H9 (cell line): Measurements from ENCODE around the gene CHST1. TPM values are rescaled to one million over a fixed set of nuclear protein-coding genes. Genes with fewer than 3 reads are reported as not detected.

Source experiments
- DNase-seq: peaks from one replicate; pipeline ENCODE4 v3.0.0-alpha.2; 2017
- H2AFZ ChIP-seq: one replicate; pipeline ENCODE4 v1.6.1; 2013; ENCODE audit warnings: mild to moderate bottlenecking, low read length, control low read depth, moderate library complexity
- H2AK5ac ChIP-seq: 2 replicates; pipeline ENCODE4 v1.6.1; 2013; ENCODE audit warnings: low read length, control low read depth, mixed read lengths; ENCODE audit not compliant: insufficient read length
- H2BK120ac ChIP-seq: one replicate; pipeline ENCODE4 v1.6.1; 2013; ENCODE audit warnings: low read depth, mild to moderate bottlenecking, low read length, control low read depth, inconsistent platforms; ENCODE audit not compliant: poor library complexity, severe bottlenecking
- H2BK12ac ChIP-seq: 2 replicates; pipeline ENCODE4 v1.6.1; 2013; ENCODE audit warnings: low read length, control low read depth, mixed read lengths, low read depth; ENCODE audit not compliant: insufficient read length
- H2BK15ac ChIP-seq: 2 replicates; pipeline ENCODE4 v1.6.1; 2013; ENCODE audit warnings: low read depth, low read length, control low read depth
- H2BK20ac ChIP-seq: one replicate; pipeline ENCODE4 v1.6.1; 2013; ENCODE audit warnings: low read depth, mild to moderate bottlenecking, low read length, control low read depth, inconsistent platforms; ENCODE audit not compliant: poor library complexity, severe bottlenecking
- H2BK5ac ChIP-seq: 2 replicates; pipeline ENCODE4 v1.6.1; 2013; ENCODE audit warnings: low read length, control low read depth, mixed read lengths; ENCODE audit not compliant: insufficient read length
- H3K14ac ChIP-seq: 2 replicates; pipeline ENCODE4 v1.6.1; 2013; ENCODE audit warnings: low read length, control low read depth; ENCODE audit not compliant: insufficient read depth
- H3K18ac ChIP-seq: 2 replicates; pipeline ENCODE4 v1.6.1; 2013; ENCODE audit warnings: low read depth, mild to moderate bottlenecking, mixed read lengths, low read length, control low read depth; ENCODE audit not compliant: insufficient read length
- H3K23ac ChIP-seq: 2 replicates; pipeline ENCODE4 v1.6.1; 2013; ENCODE audit warnings: low read length, control low read depth, mixed read lengths, low read depth; ENCODE audit not compliant: insufficient read length
- H3K23me2 ChIP-seq: 2 replicates; pipeline ENCODE4 v1.6.1; 2013; ENCODE audit warnings: low read depth, mild to moderate bottlenecking, mixed read lengths, low read length, control low read depth; ENCODE audit not compliant: insufficient read length, poor library complexity, severe bottlenecking
- H3K27ac ChIP-seq: 2 replicates; pipeline ENCODE4 v1.5.1; 2013; ENCODE audit warnings: low read length, control low read depth, mixed read lengths, low read depth; ENCODE audit not compliant: insufficient read length
- H3K27me3 ChIP-seq: 2 replicates; pipeline ENCODE4 v1.6.1; 2013; ENCODE audit warnings: low read length, control low read depth, inconsistent platforms; ENCODE audit not compliant: insufficient read depth
- H3K4ac ChIP-seq: 2 replicates; pipeline ENCODE4 v1.6.1; 2013; ENCODE audit warnings: low read depth, mild to moderate bottlenecking, control low read depth, inconsistent platforms, low read length, moderate library complexity
- H3K4me1 ChIP-seq: 2 replicates; pipeline ENCODE4 v1.6.1; 2013; ENCODE audit warnings: low read length, control low read depth, inconsistent platforms; ENCODE audit not compliant: insufficient read depth
- H3K4me2 ChIP-seq: 2 replicates; pipeline ENCODE4 v1.6.1; 2013; ENCODE audit warnings: low read length, control low read depth, mixed read lengths; ENCODE audit not compliant: insufficient read length, insufficient read depth
- H3K56ac ChIP-seq: 2 replicates; pipeline ENCODE4 v1.6.1; 2013; ENCODE audit warnings: low read depth, mild to moderate bottlenecking, mixed read lengths, low read length, control low read depth; ENCODE audit not compliant: insufficient read length
- H3K79me1 ChIP-seq: 2 replicates; pipeline ENCODE4 v1.6.1; 2013; ENCODE audit warnings: low read depth, mild to moderate bottlenecking, moderate library complexity, low read length, control low read depth, inconsistent platforms; ENCODE audit not compliant: insufficient read depth, poor library complexity, severe bottlenecking
- H3K79me2 ChIP-seq: 2 replicates; pipeline ENCODE4 v1.6.1; 2013; ENCODE audit warnings: low read length, control low read depth, inconsistent platforms; ENCODE audit not compliant: insufficient read depth
- H3K9ac ChIP-seq: 2 replicates; pipeline ENCODE4 v1.6.1; 2013; ENCODE audit warnings: low read length, control low read depth, mixed read lengths; ENCODE audit not compliant: insufficient read length; ENCODE audit errors: extremely low read depth
- H3K9me3 ChIP-seq: one replicate; pipeline ENCODE4 v1.6.1; 2013; ENCODE audit warnings: low read depth, low read length, inconsistent platforms; ENCODE audit not compliant: control insufficient read depth
- H3T11ph ChIP-seq: one replicate; pipeline ENCODE4 v1.6.1; 2013; ENCODE audit warnings: mild to moderate bottlenecking, low read length, control low read depth, inconsistent platforms
- H4K20me1 ChIP-seq: one replicate; pipeline ENCODE4 v1.6.1; 2013; ENCODE audit not compliant: control insufficient read depth, insufficient read length, insufficient read depth
- H4K5ac ChIP-seq: 2 replicates; pipeline ENCODE4 v1.6.1; 2013; ENCODE audit warnings: low read depth, mild to moderate bottlenecking, mixed read lengths, low read length, control low read depth; ENCODE audit not compliant: insufficient read length
- H4K8ac ChIP-seq: replicated peaks from 2 replicates; pipeline ENCODE4 v1.6.1; 2013; ENCODE audit warnings: low read length, control low read depth, mixed read lengths, low read depth; ENCODE audit not compliant: insufficient read length
- H4K91ac ChIP-seq: 2 replicates; pipeline ENCODE4 v1.6.1; 2013; ENCODE audit warnings: low read depth, mild to moderate bottlenecking, moderate library complexity, mixed read lengths, low read length, control low read depth; ENCODE audit not compliant: insufficient read length
- H3K27ac Mint-ChIP-seq, 3 experiments: 2 replicates in 2 of 3; 3 replicates in 1 of 3; pipeline ENCODE4 v1.8.0; 2020 to 2021; ENCODE audit warnings: mixed read lengths in 3 of 3, mild to moderate bottlenecking in 1 of 3, moderate library complexity in 1 of 3
- H3K27me3 Mint-ChIP-seq: 2 replicates; pipeline ENCODE4 v1.8.0; 2021; ENCODE audit warnings: low read depth, mild to moderate bottlenecking, moderate library complexity, mixed read lengths
- H3K36me3 Mint-ChIP-seq, 3 experiments: 2 replicates in 2 of 3; 3 replicates in 1 of 3; pipeline ENCODE4 v1.8.0; 2020 to 2021; ENCODE audit warnings: low read depth in 3 of 3, mixed read lengths in 3 of 3; ENCODE audit not compliant: insufficient read depth in 1 of 3
- H3K4me1 Mint-ChIP-seq, 2 experiments: 2 replicates each; pipeline ENCODE4 v1.8.0; 2020; ENCODE audit warnings: mixed read lengths in 2 of 2
- H3K4me3 Mint-ChIP-seq, 2 experiments: 2 replicates in 1 of 2; 3 replicates in 1 of 2; pipeline ENCODE4 v1.8.0; 2020 to 2021; ENCODE audit warnings: mild to moderate bottlenecking in 2 of 2, mixed read lengths in 2 of 2, moderate library complexity in 1 of 2
- H3K9me3 Mint-ChIP-seq, 2 experiments: 2 replicates in 1 of 2; 3 replicates in 1 of 2; pipeline ENCODE4 v1.8.0; 2020; ENCODE audit warnings: mild to moderate bottlenecking in 2 of 2, mixed read lengths in 2 of 2, moderate library complexity in 1 of 2
- CTCF ChIP-seq: fragments of 200-600 bp; sonication (generic); conservative IDR thresholded peaks from 3 replicates; pipeline ENCODE4 v1.8.0; 2021; ENCODE audit warnings: antibody characterized with exemption, mild to moderate bottlenecking
- WGBS: extraction: QIAGEN DNeasy Blood & Tissue Kit; methylation state at CpG from one replicate; pipeline ENCODE4 v1.1.7; 2013; ENCODE audit warnings: missing lambda C conversion rate, low lambda C conversion rate, mixed read lengths; ENCODE audit not compliant: insufficient read length; ENCODE audit errors: extremely low coverage; 5-methylcytosine and 5-hydroxymethylcytosine counted together
- total RNA-seq: library from RNA; stranded (reverse); gene quantifications from 2 replicates; pipeline ENCODE4 v1.2.1, GENCODE V29; 2021

Gene CHST1
- total RNA-seq, 1 experiment from 2014 or later: 0.57 TPM

GRCh38 chr11:45704635-45705034 is 39.2 kb upstream of the CHST1 start:
- Histone ChIP-seq H3K56ac (no peak overlapping the region), H3K23ac (no peak overlapping the region), H3K4me1 (no peaks in the 10 kb centered on the region), H2BK20ac (no peak overlapping the region), H3K27me3 (no peaks in the 10 kb centered on the region), H2AFZ (no peak overlapping the region), H3K18ac (no peak overlapping the region), H3K4me2 (no peak overlapping the region), H2AK5ac (no peak overlapping the region), H3K79me2 (no peaks in the 10 kb centered on the region), H4K8ac (no peak overlapping the region), H4K91ac (no peak overlapping the region), H3K14ac (no peak overlapping the region), H2BK12ac (no peak overlapping the region), H3T11ph (no peak overlapping the region), H3K9me3 (no peaks in the 10 kb centered on the region), H3K27ac (no peak overlapping the region), H2BK120ac (no peak overlapping the region), H2BK15ac (no peak overlapping the region), H3K9ac (no peak overlapping the region), H3K79me1 (no peaks in the 10 kb centered on the region), H2BK5ac (no peak overlapping the region), H4K5ac (no peak overlapping the region), H3K4ac (no peak overlapping the region), H4K20me1 (no peaks in the 10 kb centered on the region), H3K23me2 (no peaks in the 10 kb centered on the region)
- Mint-ChIP-seq H3K27ac (no peak overlapping the region), H3K27me3 (peaks cover 35% of the 10 kb centered on the region), H3K9me3 (no peaks in the 10 kb centered on the region), H3K36me3 (no peaks in the 10 kb centered on the region), H3K4me1 (peaks cover 20 to 32% of the 10 kb centered on the region in 2 experiments), H3K4me3 (no peak overlapping the region)
- no CpG with 5 or more reads among the region's 2 CpGs for WGBS
- DNase-seq: no peak
- TF ChIP-seq CTCF: no peak
